Small intestine (tissue), 7 donors: ENCODE data around the gene COPE. TPM values are rescaled to one million over a fixed set of nuclear protein-coding genes. Genes with fewer than 3 reads are reported as not detected.
A peak's percentile ranks its signal among the peaks of the same experiment; 100 is the strongest.

Source experiments
- DNase-seq, 2 donors: peaks; one replicate each; pipeline versions ENCODE4 v3.0.0 to v3.0.0-alpha.2; 2013
- FAIRE-seq: peaks from 2 replicates; lab custom pipeline; 2012; peaks lifted over from hg19 to GRCh38; lab: Jason Lieb, UNC
- H3K27ac ChIP-seq, 3 donors: one replicate each; pipeline ENCODE4 v1.5.1; 2013; ENCODE audit warnings: low read length in 2 of 3, mild to moderate bottlenecking in 2 of 3, control low read depth in 1 of 3, inconsistent platforms in 1 of 3, low read depth in 1 of 3, moderate library complexity in 1 of 3
- H3K27me3 ChIP-seq, 3 donors: one replicate each; pipeline ENCODE4 v1.6.1; 2013; ENCODE audit warnings: low read length in 3 of 3, inconsistent platforms in 1 of 3; ENCODE audit not compliant: control insufficient read depth in 3 of 3, insufficient read depth in 3 of 3
- H3K36me3 ChIP-seq, 3 donors: one replicate each; pipeline ENCODE4 v1.6.1; 2013; ENCODE audit warnings: low read length in 3 of 3, inconsistent platforms in 1 of 3, low read depth in 1 of 3, mild to moderate bottlenecking in 1 of 3, moderate library complexity in 1 of 3; ENCODE audit not compliant: control insufficient read depth in 3 of 3, insufficient read depth in 2 of 3
- H3K4me1 ChIP-seq, 3 donors: one replicate each; pipeline ENCODE4 v1.6.1; 2013; ENCODE audit warnings: low read length in 2 of 3, inconsistent platforms in 1 of 3, low read depth in 1 of 3, mild to moderate bottlenecking in 1 of 3, moderate library complexity in 1 of 3; ENCODE audit not compliant: control insufficient read depth in 3 of 3, insufficient read depth in 2 of 3
- H3K4me3 ChIP-seq, 3 donors: one replicate each; pipeline ENCODE4 v1.5.1; 2013; ENCODE audit warnings: low read length in 3 of 3, control low read depth in 1 of 3, inconsistent platforms in 1 of 3, low read depth in 1 of 3, mild to moderate bottlenecking in 1 of 3, moderate library complexity in 1 of 3
- H3K9me3 ChIP-seq, 2 donors: one replicate each; pipeline ENCODE4 v1.6.1; 2013; ENCODE audit warnings: low read depth in 1 of 2, low read length in 1 of 2; ENCODE audit not compliant: control insufficient read depth in 2 of 2, insufficient read depth in 1 of 2
- WGBS, 3 donors: extraction: QIAGEN DNeasy Blood & Tissue Kit; methylation state at CpG; one replicate each; pipeline ENCODE4 v1.1.7; 2013; 5-methylcytosine and 5-hydroxymethylcytosine counted together
- polyA plus RNA-seq, 4 donors: library from polyadenylated mRNA; stranded (reverse) in 3 of 4; unstranded in 1 of 4; fragments of 200-250 nt in 3 of 4; fragments of 120-200 nt in 1 of 4; gene quantifications; one replicate each; pipeline versions ENCODE4 v1.2.1 to v1.2.3, GENCODE V29; 2013
- donor health status: healthy with polysubstance abuse.
- donor health status: control.
- donor health status: control.
- donor health status: Bipolar disorder and iron deficiency.
- donor health status: healthy.

The COPE gene
- polyA plus RNA-seq, 4 donors, result 139 to 350 (median 270) TPM

DNA sequence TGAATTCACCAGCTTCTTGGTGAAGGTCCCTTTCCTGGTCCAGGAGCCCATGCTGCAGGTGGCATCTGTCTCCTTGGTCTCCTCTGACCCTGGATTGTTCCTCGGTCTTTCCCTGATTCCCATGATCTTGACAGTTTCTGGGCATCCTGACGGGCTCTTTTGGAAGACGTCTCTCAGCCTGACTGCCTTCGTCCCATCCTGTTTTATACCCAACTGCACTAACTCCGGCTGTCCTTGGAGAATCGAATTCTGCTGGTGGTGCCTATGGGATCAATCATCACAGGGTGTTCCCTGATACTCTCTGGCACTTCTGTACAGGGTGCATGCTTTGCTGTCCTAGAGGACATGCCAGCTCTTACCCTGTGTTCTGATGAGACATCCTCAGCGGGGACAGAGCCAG lies 42.3 kb downstream of the COPE start:
- no peak for FAIRE-seq
- Histone ChIP-seq H3K4me1 (no peaks in the 10 kb centered on the region), H3K36me3 (peaks cover 0 to 12% (median 0%) of the 10 kb centered on the region in 3 donors), H3K27me3 (no peaks in the 10 kb centered on the region), H3K4me3 (no peak overlapping the region), H3K27ac (no peak overlapping the region), H3K9me3 (peaks cover 0 to 6% of the 10 kb centered on the region in 2 donors)
- DNase-seq, result no peak
- 89 to 95% (median 92%) methylated on average over 7 of the region's 7 CpGs for WGBS, 3 donors

DNA sequence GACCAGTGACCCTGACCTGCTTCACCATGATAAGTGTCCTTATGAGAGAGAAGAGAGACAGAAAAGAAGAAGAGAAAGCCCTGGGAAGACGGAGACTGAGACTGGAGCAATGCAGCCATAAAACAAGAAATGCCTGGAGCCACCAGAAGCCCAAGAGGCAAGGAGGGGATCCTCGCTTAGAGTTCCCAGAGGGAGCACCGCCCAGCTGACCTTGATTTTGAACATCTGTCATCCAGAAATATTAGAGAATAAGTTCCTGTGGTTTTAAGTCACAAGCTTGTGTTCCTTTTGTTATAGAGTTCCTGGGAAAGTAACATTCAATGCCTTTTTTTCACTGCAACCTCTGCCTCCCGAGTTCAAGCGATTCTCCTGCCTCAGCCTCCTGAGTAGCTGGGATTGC lies 43.5 kb downstream of the COPE start:
- 80 to 91% (median 89%) methylated on average over 5 of the region's 5 CpGs for WGBS, 3 donors
- Histone ChIP-seq H3K4me1 (no peaks in the 10 kb centered on the region), H3K9me3 (peaks cover 0 to 6% of the 10 kb centered on the region in 2 donors), H3K27ac (no peak overlapping the region), H3K36me3 (peaks cover 0 to 12% (median 0%) of the 10 kb centered on the region in 3 donors), H3K27me3 (peaks cover 0 to 10% (median 7%) of the 10 kb centered on the region in 3 donors), H3K4me3 (no peak overlapping the region)
- DNase-seq (no peak), FAIRE-seq (no peak)

DNA sequence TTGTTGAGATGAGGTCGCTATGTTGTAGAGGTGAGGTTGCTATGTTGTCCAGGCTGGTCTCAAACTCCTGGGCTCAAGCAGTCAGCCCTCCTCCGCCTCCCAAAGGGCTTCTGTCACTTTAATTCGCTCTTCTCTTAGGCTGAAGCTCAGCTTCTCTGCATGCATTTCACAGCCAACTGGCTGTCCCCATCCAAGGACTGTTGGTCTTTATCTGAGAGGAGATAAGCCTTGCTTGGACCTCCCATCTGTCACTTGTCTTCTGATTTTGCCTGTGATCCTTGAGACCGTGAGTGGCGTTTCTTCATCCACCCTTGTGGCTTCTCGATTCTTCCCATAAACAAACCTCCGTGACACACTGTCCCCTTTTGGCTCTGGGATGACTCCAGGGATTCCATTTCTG lies 47.6 kb downstream of the COPE start:
- DNase-seq (no peak), FAIRE-seq (no peak)
- Histone ChIP-seq H3K4me3 (no peak overlapping the region), H3K4me1 (peaks cover 0 to 2% (median 0%) of the 10 kb centered on the region in 3 donors), H3K27ac (no peak overlapping the region), H3K27me3 (peaks cover 0 to 29% (median 10%) of the 10 kb centered on the region in 3 donors), H3K9me3 (no peaks in the 10 kb centered on the region), H3K36me3 (peaks cover 9 to 22% (median 10%) of the 10 kb centered on the region in 3 donors)
- WGBS, 3 donors, result 50 to 61% (median 59%) methylated on average over 7 of the region's 7 CpGs

DNA sequence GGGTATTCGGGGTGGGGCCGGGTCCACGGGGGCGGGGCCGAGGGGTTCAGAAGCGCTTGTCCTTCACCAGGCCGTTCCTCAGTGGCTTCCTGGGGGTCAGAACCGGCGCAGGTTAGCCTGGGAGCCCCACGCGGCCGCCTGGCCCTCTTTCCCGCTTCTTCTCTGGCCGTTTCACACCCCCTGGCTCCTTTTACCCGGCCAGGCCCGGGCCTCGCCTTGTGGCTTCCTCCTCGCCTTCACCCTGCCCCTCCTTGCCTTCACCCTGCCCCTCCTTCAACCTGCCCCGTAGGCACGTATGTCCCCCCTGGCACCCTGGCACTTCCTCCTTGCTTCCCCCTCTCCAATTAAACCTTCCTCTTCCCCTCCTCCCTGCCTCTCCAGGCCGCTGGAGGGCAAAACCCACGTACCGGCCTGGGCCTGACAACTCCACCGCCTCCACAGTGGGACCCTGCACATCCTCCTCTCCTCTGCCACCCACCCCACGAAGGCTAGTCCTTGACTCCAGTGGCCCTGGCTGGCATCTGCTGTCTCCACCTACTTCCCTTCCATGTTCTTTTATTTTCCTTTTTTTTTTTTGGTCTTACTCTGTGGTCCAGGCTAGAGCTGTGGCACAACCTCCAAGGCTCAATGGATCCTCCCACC lies 48.5 kb downstream of the COPE start:
- no peak for DNase-seq
- peaks cover 0 to 29% (median 10%) of the 10 kb centered on the region in 3 donors for H3K27me3 ChIP-seq
- FAIRE-seq, result no peak
- peaks cover 9 to 28% (median 10%) of the 10 kb centered on the region in 3 donors for H3K36me3 ChIP-seq
- no peak overlapping the region for H3K27ac ChIP-seq
- H3K4me3 ChIP-seq, result no peak overlapping the region
- H3K4me1 ChIP-seq, result peaks cover 0 to 2% (median 0%) of the 10 kb centered on the region in 3 donors
- H3K9me3 ChIP-seq, result no peaks in the 10 kb centered on the region
- 23 to 38% (median 37%) methylated on average over 15 to 25 of the region's 25 CpGs for WGBS, 3 donors

DNA sequence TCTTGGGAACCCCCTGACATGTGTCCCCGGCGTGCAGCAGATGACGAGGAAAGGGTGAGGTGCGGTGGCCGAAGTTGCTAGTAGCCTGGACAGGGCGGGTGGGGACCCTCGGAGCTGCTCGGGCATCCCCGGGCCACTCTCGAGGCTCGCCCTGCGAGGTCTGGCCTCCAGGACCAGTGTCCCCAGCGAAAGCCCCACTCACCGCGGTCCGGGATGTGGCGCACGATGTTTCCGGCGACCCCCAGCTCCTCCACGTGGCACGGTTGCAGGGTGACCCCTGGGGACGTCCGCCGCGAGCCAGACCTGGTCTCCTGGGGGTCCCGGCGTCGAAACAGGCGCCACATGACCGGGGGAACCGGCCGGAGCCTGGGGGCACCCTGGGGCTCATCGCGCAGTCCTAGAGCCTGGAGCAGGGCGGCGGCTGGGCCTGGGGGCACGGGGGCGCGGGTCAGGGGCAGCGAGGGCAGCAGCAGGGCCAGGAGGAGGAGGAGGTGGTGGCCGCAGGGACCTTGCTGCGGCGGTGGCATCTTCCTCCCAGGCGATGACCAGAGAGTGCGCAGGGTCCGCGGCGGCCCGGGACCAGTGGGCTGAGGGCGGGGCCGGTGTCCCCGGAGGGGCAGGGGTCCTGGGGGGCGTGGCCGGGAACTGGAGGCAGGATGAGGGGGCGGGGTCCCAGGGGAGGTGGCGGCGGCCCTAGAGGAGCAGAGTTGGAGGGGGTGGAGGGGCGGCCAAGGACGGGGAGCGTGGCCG lies 49.2 kb downstream of the COPE start:
- no peak overlapping the region for H3K4me3 ChIP-seq
- WGBS, 3 donors, result 11 to 26% (median 18%) methylated on average over 38 to 62 of the region's 62 CpGs
- H3K36me3 ChIP-seq, result peaks cover 9 to 35% (median 14%) of the 10 kb centered on the region in 3 donors
- no peak for DNase-seq
- peaks cover 0 to 2% (median 0%) of the 10 kb centered on the region in 3 donors for H3K4me1 ChIP-seq
- FAIRE-seq, result no peak
- no peaks in the 10 kb centered on the region for H3K9me3 ChIP-seq
- peaks cover 0 to 29% (median 10%) of the 10 kb centered on the region in 3 donors for H3K27me3 ChIP-seq
- no peak overlapping the region for H3K27ac ChIP-seq

DNA sequence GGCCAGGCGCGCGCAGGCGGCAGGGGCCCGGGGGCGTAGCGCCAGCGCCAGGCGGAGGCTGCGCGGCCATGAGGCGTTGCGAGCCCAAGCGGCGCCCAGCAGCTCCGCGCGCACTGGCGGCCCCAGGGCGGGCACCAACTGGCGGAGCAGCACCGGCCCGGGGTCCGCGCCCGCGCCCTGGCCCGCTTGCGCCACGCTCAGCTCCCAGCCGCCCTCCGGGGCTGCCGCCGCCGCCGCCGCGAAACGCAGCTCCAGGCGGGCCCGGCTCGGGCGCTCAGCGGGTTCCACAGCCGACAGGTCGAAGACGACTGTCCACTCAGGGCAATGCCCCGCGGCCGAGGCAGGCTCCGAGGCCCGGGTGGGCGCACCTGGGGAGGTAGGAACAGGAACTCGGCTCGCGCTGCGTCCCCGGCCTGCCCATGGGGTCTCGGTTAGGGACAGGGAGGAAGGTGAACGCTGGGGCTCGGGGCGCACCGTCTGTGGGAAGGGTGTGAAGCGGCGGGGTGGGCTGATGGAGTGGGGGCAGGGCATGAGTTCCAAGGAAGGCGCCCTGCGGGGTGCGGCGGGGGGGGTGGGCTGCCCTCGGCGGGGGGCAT lies 50.1 kb downstream of the COPE start:
- H3K4me3 ChIP-seq, result no peak overlapping the region
- FAIRE-seq (no peak), DNase-seq (peak in 1 of 2 donors; percentile 60)
- no peaks in the 10 kb centered on the region for H3K9me3 ChIP-seq
- H3K4me1 ChIP-seq, result peaks cover 0 to 2% (median 0%) of the 10 kb centered on the region in 3 donors
- 10 to 52% (median 51%) methylated on average over 21 to 71 of the region's 71 CpGs for WGBS, 3 donors
- H3K36me3 ChIP-seq, result peaks cover 9 to 44% (median 16%) of the 10 kb centered on the region in 3 donors
- no peak overlapping the region for H3K27ac ChIP-seq
- H3K27me3 ChIP-seq, result peaks cover 0 to 29% (median 10%) of the 10 kb centered on the region in 3 donors

DNA sequence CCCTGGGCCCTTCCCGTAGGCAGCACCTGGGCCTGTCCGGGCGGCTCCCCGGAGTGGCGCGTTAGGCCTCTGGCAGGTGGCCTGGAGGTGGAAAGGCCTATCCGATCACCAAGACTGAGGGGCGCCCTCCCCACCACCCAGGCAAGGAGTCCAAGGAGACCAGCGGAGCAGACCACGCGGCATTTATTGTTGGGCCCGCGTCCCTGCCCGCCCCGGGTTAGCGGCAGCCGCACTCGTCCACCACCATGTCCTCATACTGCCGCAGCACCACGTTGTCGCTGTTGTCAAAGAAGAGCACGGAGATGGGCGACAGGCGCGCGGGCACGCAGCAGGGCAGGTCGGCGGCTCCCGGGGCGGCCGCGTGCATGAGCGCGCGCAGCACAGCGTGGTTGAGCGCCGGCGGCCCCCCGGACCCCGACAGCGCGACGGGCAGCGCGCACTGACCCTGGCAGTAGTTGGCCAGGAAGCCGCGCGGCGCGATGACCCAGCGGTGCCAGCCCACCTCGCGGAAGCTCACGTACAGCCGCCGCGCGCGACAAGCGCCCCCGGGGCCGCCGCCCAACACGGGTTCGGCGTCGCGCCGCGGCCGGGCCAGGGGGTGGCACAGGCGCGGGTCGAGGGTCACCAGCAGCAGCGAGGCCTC lies 50.7 kb downstream of the COPE start:
- peaks cover 0 to 2% (median 0%) of the 10 kb centered on the region in 3 donors for H3K4me1 ChIP-seq
- H3K27me3 ChIP-seq, result peaks cover 0 to 29% (median 10%) of the 10 kb centered on the region in 3 donors
- 44 to 73% (median 53%) methylated on average over 58 to 77 of the region's 77 CpGs for WGBS, 3 donors
- no peaks in the 10 kb centered on the region for H3K9me3 ChIP-seq
- H3K4me3 ChIP-seq, result peak overlapping the region in 1 of 3 donors; percentile 1
- FAIRE-seq (no peak), DNase-seq (peak in 1 of 2 donors; percentile 53)
- H3K27ac ChIP-seq, result no peak overlapping the region
- peaks cover 12 to 50% (median 16%) of the 10 kb centered on the region in 3 donors for H3K36me3 ChIP-seq

DNA sequence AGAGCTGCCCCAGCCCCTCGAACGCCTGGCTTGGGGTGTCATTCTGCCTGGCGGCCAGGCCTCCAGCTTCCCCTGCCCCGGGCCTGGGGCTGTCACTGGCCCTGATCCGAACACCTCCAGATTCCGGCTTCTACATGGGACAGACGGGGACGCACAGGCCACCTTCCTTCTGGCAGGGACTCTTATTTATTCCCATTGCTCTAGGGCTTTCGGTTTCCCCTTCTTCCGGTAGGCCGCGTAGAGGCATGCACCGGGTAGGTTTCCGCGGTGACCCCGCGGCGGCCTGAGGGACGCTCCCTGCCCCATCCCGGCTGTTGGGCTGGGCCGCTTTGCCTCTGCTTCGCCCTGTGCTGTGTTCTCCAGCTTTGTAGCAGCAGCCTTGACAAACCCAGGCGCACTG lies 51.4 kb downstream of the COPE start:
- peaks cover 14 to 57% (median 24%) of the 10 kb centered on the region in 3 donors for H3K36me3 ChIP-seq
- H3K9me3 ChIP-seq, result no peaks in the 10 kb centered on the region
- H3K4me3 ChIP-seq, result no peak overlapping the region
- WGBS, 3 donors, result 94 to 96% (median 96%) methylated on average over 19 to 23 of the region's 23 CpGs
- FAIRE-seq (no peak), DNase-seq (no peak)
- H3K4me1 ChIP-seq, result peaks cover 0 to 2% (median 0%) of the 10 kb centered on the region in 3 donors
- H3K27ac ChIP-seq, result no peak overlapping the region
- H3K27me3 ChIP-seq, result peaks cover 0 to 29% (median 10%) of the 10 kb centered on the region in 3 donors
